Measurements from ENCODE around the gene TMEM181.

- TF ChIP-seq CTCF (conservative IDR thresholded peaks at IDR 0.05) (no peak), EZH2 (IDR thresholded peaks at IDR 0.05; ENCODE audit: low read depth) (no peak)
Observed at GRCh38 chr6:158622545-158623190, 62.8 kb downstream of the TMEM181 start.

Measured in PC-9 (cell line).